ENCODE results near the gene MYT1.

The MYT1 gene

DNA sequence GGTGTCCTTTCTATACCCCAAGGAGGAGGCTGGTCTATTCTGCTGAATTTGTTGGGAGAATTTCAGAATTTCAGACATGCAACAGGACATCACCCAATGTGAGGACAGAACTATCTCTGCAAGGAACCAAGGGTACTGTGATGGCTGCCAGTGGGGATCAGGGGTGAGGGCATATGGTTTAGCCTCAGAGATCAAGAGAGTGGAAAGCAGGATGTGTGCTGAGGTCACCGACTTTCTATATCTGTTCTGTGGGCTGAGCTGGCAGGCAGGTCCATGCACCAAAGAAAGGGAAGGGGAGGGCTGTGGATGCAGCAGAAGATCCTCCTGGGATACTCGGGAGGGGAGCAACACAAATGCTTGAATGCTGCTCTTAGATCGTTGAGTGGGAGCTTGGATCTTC, 28.8 kb downstream of the MYT1 start:
- no peak for DNase-seq (ENCODE audit: low spot score)

DNA sequence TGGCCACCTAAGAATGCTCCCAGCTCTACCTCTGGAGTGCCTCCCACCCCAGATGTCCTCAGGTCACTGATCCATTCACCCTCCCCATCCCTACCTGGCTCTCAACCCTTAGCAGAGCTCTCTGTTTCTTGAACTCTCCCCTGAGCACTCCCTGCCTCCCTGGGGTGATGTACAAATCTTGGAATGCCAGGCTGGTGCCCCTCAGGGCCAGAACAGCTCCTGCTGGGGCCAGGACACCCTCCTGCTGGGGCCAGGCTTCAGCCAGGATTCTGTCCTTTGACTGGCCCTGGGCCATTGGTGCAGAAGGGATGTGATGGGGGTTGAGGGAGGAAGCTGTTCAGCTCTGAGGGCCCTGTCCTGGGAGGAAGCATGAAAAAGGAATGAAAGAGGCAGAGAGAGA, 30.0 kb downstream of the MYT1 start:
- DNase-seq (ENCODE audit: low spot score): no peak

DNA sequence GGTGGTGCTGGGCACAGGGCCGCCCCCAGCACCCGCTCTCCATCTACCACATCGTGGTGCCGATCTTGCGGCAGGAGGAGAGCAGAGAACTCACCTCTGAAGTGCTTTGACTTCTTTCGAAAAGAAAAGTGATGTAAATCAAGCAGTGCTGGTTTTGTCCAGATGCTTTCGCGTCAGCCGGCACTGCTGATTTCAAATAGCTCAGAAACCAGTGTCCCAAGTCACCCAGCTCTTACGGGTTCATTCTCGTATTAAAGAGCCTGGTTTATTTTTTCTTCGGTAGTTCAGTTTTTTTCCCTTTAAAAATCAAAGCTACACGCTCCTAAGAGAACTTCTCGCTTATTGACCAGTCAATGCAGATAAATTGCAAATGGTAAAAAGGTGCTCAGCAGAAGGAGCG, 32.1 kb downstream of the MYT1 start:
- no peak for DNase-seq (ENCODE audit: low spot score)

DNA sequence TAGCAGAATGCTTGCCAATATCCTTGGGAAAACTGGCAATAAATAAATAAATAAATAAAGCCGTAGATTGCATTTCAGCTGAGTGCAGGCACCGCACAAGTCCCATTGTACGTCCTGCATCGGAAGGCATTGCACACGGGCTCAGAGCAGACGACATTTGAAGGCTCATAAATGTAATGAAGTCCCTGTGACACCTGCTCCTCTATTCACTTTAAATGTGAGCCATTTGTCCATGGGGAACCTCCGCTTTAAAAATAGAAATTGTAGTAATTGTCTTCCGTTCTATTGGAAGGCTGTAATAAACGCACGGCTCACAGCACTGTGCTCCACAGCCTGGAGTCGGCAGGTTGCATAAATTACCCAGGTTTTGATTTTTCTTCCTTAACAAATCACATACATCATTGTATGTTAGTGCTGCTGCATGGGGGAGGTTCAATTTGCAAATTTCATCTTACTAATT, 32.6 kb downstream of the MYT1 start:
- DNase-seq (ENCODE audit: low spot score): no peak

DNA sequence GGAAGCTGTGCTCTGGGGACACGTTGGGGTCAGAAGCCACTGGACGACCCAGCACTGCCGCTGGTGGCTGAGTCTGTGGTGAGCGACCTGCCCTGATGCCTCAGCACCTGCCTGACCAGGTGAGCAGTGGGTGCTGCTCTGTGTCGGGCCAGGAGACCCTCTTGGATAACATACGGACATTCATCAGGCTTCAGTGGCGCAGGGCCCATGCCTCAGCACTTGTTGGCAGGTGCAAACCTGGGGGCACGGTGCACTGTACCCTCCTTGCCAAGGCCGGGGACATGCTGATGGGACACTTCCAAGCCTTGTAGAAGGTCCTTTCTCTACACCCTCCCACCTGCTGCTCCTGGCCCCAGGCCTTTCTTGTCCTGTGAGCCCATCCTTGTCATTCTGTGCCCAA, 34.1 kb downstream of the MYT1 start:
- DNase-seq (ENCODE audit: low spot score): no peak

DNA sequence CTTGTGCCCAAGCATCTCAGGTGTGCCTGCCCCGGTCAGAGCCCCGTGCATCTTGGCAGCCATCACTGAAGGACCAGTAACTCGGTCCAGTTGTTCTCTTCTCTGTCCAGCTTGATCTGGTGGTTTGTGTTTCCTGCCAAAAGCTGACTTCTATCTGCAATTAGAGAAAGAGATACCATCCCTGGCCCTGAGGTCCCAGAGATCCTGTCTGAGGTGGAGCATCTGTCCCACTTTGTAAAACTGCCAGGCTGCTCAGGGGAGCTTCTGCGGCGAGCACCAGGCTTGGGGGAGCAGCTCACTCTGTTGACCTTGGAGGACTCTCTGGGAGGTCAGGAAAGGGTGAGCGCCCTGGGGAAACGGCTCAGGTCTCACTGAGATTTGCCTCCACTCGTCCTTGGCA, 35.1 kb downstream of the MYT1 start:
- no peak for DNase-seq (ENCODE audit: low spot score)

DNA sequence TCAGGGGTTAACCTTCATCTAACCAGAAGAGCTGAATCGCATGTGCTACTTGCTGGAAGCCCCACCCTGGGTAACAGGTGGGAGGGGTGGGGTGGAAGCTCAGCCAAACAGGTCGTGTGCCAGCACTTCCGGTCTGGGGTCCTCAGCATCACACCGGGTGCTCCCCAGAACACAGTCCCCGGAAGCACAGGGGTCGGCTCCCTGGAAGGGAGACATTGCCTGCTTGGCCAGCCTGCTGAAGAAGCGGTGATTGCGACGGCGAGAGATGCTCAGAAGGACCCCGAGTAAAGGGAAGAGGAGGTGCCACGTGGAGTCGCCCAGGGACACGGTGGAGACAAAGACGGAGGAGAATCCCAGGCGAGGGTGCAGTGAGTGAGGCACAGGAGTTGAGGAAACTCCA, 36.5 kb downstream of the MYT1 start:
- no peak for DNase-seq (ENCODE audit: low spot score)

DNA sequence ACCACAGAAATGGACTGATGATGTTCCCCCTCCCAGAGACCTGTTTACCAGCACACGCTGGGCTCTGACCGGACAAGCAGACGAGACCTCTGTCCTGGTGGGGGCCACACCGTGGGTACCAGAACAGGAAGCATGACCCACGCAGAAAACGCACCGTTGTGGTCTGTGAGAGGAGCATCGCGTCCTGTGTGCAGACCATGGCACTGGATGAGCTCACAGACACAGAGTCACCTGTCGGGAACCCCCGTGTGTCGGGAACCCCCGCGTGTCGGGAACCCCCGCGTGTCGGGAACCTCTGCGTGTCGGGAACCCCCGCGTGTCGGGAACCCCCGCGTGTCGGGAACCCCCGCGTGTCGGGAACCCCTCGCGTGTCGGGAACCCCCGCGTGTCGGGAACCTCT, 37.4 kb downstream of the MYT1 start:
- no peak for DNase-seq (ENCODE audit: low spot score)

DNA sequence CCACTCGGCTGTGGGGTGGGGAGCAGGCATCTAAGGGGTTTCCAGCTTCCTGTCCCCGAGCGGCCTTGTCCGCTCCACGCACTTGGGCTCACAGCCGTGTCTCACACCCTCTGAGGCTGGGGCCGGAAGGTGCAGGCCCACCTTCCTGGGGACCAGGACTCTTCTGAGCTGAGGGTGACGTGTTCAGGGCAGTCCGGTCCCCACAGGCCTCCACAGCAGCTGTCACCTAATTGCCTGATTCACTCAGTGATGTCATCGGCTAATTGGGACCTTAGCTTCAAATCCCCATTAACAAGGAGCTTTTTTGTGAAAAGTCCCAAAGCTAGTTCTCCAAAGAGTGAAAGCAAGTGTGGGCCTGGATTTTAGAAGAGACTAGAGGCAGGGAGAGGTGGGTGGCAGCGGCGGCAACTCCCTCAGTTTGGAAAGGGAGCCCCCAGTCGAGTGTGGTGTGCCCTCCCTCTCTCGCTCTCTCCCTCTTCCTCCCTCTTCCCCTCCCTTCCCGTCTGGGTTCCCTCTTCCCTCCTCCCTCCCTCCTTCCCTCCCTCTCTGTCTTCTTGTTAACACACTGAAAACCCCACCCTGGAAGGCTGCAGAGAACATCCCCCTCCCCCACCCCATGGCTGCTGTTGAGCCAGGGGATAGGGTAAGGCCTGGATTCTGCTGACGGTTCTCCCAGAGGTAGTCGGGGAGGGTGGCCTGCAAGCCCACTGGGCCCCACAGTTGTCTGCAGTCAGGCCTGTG, 39.0 kb downstream of the MYT1 start:
- no peak for DNase-seq (ENCODE audit: low spot score)

DNA sequence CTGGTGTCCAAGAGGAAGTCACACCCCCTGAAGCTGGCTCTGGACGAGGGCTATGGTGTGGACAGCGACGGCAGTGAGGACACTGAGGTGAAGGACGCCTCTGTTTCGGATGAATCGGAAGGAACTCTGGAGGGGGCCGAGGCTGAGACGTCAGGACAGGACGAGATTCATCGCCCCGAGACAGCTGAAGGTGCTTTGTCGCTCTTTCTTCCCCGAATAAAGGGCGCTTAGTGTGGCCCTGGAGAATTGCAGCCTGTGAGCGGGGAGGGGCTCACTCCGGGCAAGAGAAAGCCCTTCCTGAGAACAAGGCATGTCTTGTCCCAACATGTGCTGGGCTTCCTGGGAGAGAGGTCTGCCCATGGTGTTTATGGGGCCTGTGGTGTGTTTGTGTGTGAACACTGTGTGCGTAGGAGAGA, 41.4 kb downstream of the MYT1 start:
- no peak for DNase-seq (ENCODE audit: low spot score)

DNA sequence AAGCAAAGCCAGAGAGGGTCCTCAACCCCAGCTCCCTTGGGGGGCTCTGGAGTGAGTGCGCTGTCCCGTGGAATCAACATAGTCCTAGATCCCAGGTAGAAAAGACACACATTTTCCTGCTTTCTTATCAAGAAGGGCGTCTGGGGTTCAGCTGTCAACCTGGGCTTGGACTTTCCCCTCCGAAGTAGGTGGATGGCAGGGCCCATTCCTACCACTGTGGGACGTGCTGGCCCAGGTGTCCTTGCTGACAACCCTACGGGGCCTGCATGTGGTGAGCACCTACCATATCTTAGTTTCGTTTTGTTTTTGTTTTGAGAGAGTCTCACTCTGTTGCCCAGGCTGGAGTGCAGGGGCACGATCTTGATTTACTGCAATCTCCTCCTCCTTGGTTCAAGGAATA, 42.4 kb downstream of the MYT1 start:
- no peak for DNase-seq (ENCODE audit: low spot score)

DNA sequence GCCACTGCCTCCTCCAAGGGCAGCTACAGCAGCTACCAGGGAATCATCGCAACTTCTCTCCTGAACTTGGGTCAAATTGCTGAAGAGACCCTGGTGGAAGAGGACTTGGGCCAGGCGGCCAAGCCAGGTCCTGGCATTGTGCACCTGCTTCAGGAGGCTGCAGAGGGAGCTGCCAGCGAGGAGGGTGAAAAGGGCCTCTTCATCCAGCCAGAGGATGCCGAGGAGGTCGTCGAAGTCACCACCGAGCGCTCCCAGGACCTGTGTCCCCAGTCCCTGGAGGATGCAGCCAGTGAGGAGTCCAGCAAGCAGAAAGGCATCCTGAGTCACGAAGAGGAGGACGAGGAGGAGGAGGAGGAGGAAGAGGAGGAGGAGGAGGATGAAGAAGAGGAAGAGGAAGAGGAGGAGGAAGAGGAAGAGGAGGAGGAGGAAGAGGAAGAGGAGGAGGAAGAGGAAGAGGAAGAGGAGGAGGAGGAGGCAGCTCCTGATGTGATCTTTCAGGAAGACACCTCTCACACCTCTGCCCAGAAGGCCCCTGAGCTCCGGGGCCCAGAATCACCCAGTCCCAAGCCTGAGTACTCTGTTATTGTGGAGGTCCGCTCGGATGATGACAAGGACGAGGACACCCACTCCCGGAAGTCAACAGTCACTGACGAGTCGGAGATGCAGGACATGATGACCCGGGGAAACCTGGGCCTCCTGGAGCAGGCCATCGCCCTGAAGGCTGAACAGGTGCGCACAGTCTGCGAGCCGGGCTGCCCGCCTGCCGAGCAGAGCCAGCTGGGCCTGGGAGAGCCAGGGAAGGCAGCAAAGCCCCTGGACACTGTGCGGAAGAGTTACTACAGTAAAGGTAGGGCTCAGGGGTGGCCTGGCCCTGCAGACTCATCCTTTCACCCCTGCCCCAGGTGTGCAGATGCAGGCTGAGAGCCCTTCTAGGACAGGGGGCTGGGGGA, 43.7 kb downstream of the MYT1 start:
- DNase-seq (ENCODE audit: low spot score): no peak

DNA sequence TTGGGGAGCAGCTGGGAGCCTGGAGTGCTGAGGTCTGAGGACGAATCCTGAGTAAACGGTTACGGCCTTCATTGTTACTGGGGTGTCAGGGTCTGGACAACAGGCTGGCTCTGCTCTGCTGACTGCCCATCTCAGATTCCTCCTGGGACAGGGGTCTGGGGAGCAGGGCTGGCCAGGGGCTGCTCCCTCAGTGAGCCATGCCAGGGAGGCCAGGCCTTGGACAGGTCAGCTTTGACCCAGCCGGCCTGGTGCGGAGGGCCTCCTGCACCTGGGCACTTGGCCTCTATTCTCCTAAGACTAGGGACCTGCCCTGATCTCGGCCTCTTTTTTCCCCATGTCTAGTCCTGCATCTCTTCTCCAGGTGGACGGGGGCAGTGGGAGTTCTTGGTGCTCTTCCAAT, 44.9 kb downstream of the MYT1 start:
- DNase-seq (ENCODE audit: low spot score): no peak

DNA sequence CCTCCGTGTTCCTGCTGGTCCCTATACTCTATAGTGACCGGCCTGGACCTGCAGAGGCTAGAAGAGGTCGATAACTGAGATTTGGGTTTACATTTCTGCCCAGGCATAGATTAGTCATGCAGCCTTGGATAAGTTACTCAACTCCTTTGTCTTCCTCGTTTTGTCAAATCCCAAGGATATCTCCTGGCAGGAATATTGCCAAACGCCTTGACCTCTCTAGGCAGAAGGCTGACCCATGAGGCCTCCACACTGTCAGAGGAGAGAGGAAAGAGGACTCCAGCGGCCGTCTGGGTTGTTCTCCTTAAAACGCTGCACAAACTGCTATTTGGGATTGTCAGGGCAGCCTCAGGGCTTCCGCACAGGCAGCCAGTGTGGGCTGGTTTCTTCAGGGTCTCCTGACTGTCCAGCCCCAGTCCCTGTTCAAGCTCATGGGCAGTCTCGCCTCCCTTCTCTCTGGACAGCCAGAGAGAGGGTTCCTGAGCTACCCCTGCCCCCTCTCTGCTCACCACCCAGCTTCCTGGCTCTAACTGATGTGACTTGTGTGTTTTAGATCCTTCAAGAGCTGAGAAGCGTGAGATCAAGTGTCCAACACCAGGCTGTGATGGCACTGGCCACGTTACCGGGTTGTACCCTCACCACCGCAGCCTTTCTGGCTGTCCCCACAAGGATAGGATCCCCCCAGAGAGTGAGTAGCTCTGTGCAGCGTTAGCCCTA, 46.6 kb downstream of the MYT1 start:
- no peak for DNase-seq (ENCODE audit: low spot score)

DNA sequence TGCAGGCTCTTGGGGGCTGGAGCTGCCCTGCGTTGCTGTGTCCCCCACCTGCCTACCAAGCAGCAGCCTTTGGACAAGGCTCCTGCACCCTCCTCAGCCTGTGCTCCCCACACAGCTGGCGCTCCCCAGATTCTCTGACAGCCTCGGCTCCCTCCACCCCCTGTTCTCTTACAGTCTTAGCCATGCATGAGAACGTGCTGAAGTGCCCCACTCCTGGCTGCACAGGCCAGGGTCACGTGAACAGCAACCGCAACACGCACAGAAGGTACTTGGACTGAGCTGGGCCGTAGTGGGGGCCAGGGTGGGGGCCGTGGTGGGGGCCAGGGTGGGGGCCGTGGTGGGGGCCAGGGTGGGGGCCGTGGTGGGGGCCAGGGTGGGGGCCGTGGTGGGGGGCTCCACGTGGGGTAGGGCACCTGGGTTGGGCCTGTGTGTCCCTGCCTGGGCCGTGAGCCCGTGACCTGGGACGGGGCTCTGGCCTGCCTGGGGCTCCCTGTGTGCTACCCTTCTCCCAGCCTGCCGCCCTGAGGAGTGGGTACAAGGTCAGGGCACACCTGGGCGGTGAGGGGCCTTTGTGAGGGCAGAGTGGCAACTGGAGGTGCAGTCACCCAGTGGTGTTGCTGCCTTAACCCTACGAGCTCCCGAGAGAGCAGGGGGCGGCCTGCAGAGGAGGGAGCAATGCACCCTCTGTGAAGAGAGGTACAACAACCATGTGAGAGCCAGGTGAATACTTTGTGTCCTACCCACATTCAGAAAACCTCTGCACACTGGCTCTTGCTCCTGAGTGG, 47.8 kb downstream of the MYT1 start:
- DNase-seq (ENCODE audit: low spot score): no peak

DNA sequence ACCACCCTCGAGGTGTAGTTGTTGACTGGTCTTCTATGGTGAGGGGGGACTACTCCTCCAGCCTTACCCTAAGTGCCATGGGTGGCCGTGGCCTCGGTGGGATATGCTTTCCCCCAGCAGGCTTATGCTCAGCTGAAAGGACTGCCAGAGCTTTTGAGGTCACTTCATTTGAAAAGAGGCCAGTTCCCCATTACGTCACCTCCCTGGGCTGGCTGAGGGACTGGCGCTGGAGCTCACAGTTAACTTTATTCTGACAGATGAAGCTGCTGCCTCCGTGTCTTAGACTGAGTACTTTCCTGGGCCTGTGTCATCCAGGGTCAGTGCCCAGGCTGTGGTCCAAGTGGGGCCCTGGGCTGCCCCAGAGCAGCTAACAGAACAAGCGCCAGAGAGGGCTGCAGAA, 48.5 kb downstream of the MYT1 start:
- DNase-seq (ENCODE audit: low spot score): no peak

DNA sequence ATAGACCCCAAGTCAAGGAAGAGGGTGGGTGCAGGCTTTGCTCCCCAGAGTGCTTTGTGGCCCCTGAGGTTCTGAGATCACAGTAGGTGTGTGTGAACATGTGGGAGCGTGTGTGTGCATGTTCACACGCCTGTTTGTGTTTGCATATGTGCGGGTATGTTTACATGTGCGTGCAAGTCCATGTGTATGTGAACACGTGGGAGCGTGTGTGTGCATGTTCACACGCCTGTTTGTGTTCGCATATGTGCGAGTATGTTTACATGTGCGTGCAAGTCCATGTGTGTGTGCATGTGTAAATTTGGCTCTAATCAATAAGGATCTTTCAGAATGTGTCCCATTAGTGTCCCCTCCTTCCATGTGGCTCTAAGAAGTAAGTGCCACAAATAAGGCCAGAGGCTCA, 49.9 kb downstream of the MYT1 start:
- no peak for DNase-seq (ENCODE audit: low spot score)

DNA sequence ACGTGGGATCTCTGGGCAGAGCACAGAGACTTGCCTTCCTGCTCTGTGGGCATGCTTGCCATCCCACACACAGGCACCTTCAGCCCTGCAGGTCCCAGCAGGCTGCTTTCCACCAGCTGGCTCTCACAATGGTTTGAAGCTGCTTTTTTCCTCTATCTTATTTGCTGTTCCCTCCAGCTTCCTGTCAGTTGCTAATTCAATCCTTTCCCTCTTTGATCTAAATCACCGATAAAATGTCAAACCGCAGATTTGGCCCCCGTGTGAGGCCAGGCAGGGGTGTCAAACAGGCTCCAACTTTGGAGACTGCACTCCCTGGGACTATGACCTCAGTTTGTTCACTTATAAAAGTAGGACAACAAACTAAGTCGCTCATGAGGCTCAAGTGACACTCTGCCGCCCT, 50.7 kb downstream of the MYT1 start:
- DNase-seq (ENCODE audit: low spot score): peak; percentile 68

DNA sequence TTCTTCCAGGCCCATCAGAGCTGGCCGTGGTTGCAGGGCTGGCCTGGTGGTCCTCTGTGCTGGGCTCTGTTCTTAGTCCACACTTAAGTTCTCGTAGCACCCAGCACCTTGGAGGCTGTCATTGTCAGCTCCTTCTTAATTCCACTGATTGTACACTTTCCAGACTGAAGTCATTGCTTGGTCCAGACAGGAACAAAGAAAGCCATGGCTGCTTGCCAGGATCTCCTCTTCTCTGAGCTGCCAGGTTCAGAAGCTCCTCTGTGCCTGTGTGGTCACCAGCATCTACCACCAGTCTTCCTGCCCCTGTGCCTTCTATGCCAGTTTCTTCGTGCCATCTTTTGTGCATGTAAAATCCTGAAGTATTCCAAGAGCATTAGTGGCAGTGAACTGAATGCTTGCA, 51.8 kb downstream of the MYT1 start:
- no peak for DNase-seq (ENCODE audit: low spot score)

DNA sequence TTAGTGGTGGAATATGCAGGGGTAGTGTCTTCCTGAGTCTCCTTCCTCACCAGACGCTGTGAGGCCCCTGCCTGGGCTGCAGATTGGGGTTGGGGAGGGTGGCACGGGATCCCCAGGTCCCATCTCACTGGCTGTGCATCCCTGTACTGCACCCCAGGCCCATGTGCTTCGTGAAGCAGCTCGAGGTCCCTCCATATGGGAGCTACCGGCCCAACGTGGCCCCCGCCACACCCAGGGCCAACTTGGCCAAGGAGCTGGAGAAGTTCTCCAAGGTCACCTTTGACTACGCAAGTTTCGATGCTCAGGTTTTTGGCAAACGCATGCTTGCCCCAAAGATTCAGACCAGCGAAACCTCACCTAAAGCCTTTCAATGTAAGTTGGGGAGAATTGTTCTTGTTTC, 52.7 kb downstream of the MYT1 start:
- no peak for DNase-seq (ENCODE audit: low spot score)

DNA sequence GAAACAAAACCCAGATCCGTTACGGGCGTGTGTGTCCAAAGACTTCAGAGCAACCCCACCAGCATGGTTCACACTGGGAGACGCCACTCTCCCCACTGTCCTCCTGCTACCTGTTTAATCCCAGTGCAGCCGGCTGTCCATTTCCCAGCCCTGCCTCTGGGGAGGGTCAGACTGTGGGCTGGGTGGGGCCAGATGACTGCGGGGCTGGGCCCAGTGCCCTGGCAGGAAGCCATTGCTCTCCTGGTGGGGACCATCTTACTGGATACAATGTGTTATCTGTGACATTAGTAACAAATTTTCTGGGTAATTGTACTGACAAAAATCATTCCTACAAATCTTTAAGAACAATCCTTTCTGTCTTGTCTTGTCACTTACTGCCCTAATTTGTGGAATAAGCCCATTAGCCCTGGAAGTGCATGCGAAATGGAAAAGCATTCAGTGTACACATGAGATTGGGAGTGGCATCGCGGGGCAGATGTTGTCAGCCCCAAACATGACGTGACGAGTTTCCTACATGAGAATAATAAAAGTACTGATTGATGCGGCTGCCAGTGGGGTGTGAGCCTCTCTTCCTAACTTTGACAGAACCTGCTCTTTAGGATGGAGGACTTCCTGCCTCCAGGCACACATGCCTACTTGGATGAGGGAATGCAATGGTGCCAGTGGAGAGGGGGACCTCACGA, 53.4 kb downstream of the MYT1 start:
- peak; percentile 66 for DNase-seq (ENCODE audit: low spot score)
